HCT116 (cell line): ENCODE data around the gene FHOD3. TPM values are rescaled to one million over a fixed set of nuclear protein-coding genes. Genes with fewer than 3 reads are reported as not detected.

ENCODE experiments used
- ATAC-seq: fragments of 200-7000 bp; cut with Tn5 transposase; 2 replicates; pipeline ENCODE4 v1.9.1; 2020; ENCODE audit warnings: mild to moderate bottlenecking, moderate library complexity
- BruUV-seq: library from RNA; stranded (reverse); fragments of 400-500 nt; replicated peaks from 2 replicates; lab custom pipeline; 2021; lab: Mats Ljungman, UMichigan
- CTCF ChIA-PET: fragments of 300-600 bp; sonication (Branson Sonifier 250); formaldehyde crosslinking; loops from one replicate; lab custom pipeline; 2021; ENCODE audit warnings: antibody characterized with exemption; lab: Charles Lee
- POLR2A ChIA-PET: fragments of 300-600, 350-600 bp; sonication (Branson Sonifier 250); formaldehyde crosslinking; loops from one replicate; lab custom pipeline; 2021; ENCODE audit warnings: antibody characterized with exemption; lab: Charles Lee
- RAD21 ChIA-PET, 2 experiments: fragments of 300-600 bp; sonication (Branson Sonifier 250); formaldehyde crosslinking; loops; one replicate each; lab custom pipeline; 2023; ENCODE audit warnings: low total read pairs in 2 of 2; ENCODE audit not compliant: uncharacterized antibody in 2 of 2, unreplicated experiment in 2 of 2, low non-redundant PET in 1 of 2; lab: Charles Lee
- DNase-seq: peaks from one replicate; pipeline ENCODE4 v3.0.0-alpha.2; 2010; ENCODE audit warnings: low read depth, low spot score
- H2AFZ ChIP-seq: fragments of 200-600 bp; shearing (Covaris generic), sonication (generic); 2 replicates; pipeline ENCODE4 v1.6.1; 2017; ENCODE audit warnings: low read depth, mixed run types, mixed read lengths, antibody characterized with exemption, low read length; ENCODE audit not compliant: poor library complexity, severe bottlenecking
- H3K27ac ChIP-seq: 2 replicates; pipeline ENCODE4 v1.5.1; 2012; ENCODE audit warnings: low read depth, low read length
- H3K27me3 ChIP-seq: fragments of 200-600 bp; sonication (generic); 2 replicates; pipeline ENCODE4 v1.6.1; 2016; ENCODE audit warnings: mixed run types, low read length, mixed read lengths; ENCODE audit not compliant: insufficient read depth
- H3K36me3 ChIP-seq, 2 experiments: fragments of 200-500 bp in 1 of 2; fragments of 200-600 bp in 1 of 2; sonication (Bioruptor generic) in 1 of 2; sonication (generic) in 1 of 2; 2 replicates each; pipeline versions ENCODE4 v1.5.1 to v1.6.1; 2014 to 2016; ENCODE audit warnings: low read length in 2 of 2, inconsistent platforms in 1 of 2, mixed read lengths in 1 of 2, mixed run types in 1 of 2; ENCODE audit not compliant: insufficient read depth in 2 of 2, control insufficient read depth in 1 of 2
- H3K4me1 ChIP-seq, 2 experiments: fragments of 200-600 bp in 1 of 2; sonication (generic) in 1 of 2; 2 replicates each; pipeline versions ENCODE4 v1.5.1 to v1.6.1; 2012 to 2017; ENCODE audit warnings: low read length in 2 of 2, inconsistent platforms in 1 of 2, mild to moderate bottlenecking in 1 of 2, mixed read lengths in 1 of 2, mixed run types in 1 of 2, moderate library complexity in 1 of 2; ENCODE audit not compliant: insufficient read depth in 2 of 2, control insufficient read depth in 1 of 2
- H3K4me2 ChIP-seq: fragments of 200-600 bp; sonication (generic); 2 replicates; pipeline ENCODE4 v1.6.1; 2017; ENCODE audit warnings: mixed run types, low read length, mixed read lengths
- H3K4me3 ChIP-seq, 2 experiments: fragments of 200-600 bp in 1 of 2; sonication (generic) in 1 of 2; replicated peaks in 1 of 2; 2 replicates each; pipeline ENCODE4 v1.5.1; 2011 to 2016; ENCODE audit warnings: low read length in 2 of 2, control low read depth in 1 of 2, low read depth in 1 of 2, mild to moderate bottlenecking in 1 of 2, mixed read lengths in 1 of 2, mixed run types in 1 of 2
- H3K79me2 ChIP-seq: fragments of 200-600 bp; sonication (generic); 2 replicates; pipeline ENCODE4 v1.6.1; 2017; ENCODE audit warnings: mild to moderate bottlenecking, mixed run types, low read length, moderate library complexity, mixed read lengths; ENCODE audit not compliant: insufficient read depth
- H3K9ac ChIP-seq: fragments of 200-600 bp; sonication (generic); 2 replicates; pipeline ENCODE4 v1.6.1; 2016; ENCODE audit warnings: low read length, mixed read lengths
- H3K9me2 ChIP-seq: fragments of 200-600 bp; sonication (generic), shearing (Covaris generic); 2 replicates; pipeline ENCODE4 v1.6.1; 2017; ENCODE audit warnings: mixed run types, mild to moderate bottlenecking, moderate library complexity; ENCODE audit not compliant: insufficient read depth
- H3K9me3 ChIP-seq, 2 experiments: fragments of 200-500 bp in 1 of 2; fragments of 200-600 bp in 1 of 2; sonication (Bioruptor generic) in 1 of 2; sonication (generic) in 1 of 2; 2 replicates each; pipeline ENCODE4 v1.6.1; 2014 to 2017; ENCODE audit warnings: low read length in 2 of 2, mixed read lengths in 2 of 2, inconsistent platforms in 1 of 2, low read depth in 1 of 2, mild to moderate bottlenecking in 1 of 2, mixed run types in 1 of 2, moderate library complexity in 1 of 2; ENCODE audit not compliant: control insufficient read depth in 1 of 2, insufficient read depth in 1 of 2
- H4K20me1 ChIP-seq: fragments of 200-600 bp; sonication (generic), shearing (Covaris generic); 2 replicates; pipeline ENCODE4 v1.6.1; 2017; ENCODE audit warnings: mixed run types, mild to moderate bottlenecking, moderate library complexity; ENCODE audit not compliant: insufficient read depth
- CTCF ChIP-seq, 3 experiments: fragments of 200-600 bp in 1 of 3; sonication (generic) in 1 of 3; IDR thresholded peaks in 2 of 3; conservative IDR thresholded peaks in 1 of 3; 2 replicates each; pipeline ENCODE4 v1.5.1; 2012 to 2017; ENCODE audit warnings: low read depth in 2 of 3, low read length in 2 of 3, antibody characterized with exemption in 1 of 3, borderline replicate concordance in 1 of 3, control low read depth in 1 of 3, mild to moderate bottlenecking in 1 of 3, mixed read lengths in 1 of 3, mixed run types in 1 of 3, moderate library complexity in 1 of 3; ENCODE audit not compliant: insufficient read depth in 1 of 3
- JUND ChIP-seq: IDR thresholded peaks from 2 replicates; pipeline ENCODE4 v1.6.1; 2012
- POLR2A ChIP-seq: IDR thresholded peaks from 2 replicates; pipeline ENCODE4 v1.7.0; 2011; ENCODE audit warnings: borderline replicate concordance; ENCODE audit not compliant: insufficient read depth, insufficient read length; ENCODE audit errors: extremely low read depth
- REST ChIP-seq: IDR thresholded peaks from 2 replicates; pipeline ENCODE4 v1.6.1; 2012; ENCODE audit warnings: low read depth
- SP1 ChIP-seq: IDR thresholded peaks from 2 replicates; pipeline ENCODE4 v1.6.1; 2012; ENCODE audit warnings: low read depth
- ZFX ChIP-seq: fragments of 450-650 bp; IDR thresholded peaks from 2 replicates; pipeline ENCODE4 v1.6.1; 2017
- intact Hi-C: fragments of 100-400 bp; cut with micrococcal nuclease; formaldehyde crosslinking; loops from 2 replicates; pipeline ENCODE4 v1.10.0; 2022
- total RNA-seq: library from RNA; stranded (reverse); gene quantifications from one replicate; pipeline ENCODE4 v1.2.1, GENCODE V29; 2021; ENCODE audit not compliant: unreplicated experiment

The FHOD3 gene
- total RNA-seq, 1 experiment from 2014 or later: 4.0 TPM

- TF ChIP-seq REST (no peak), POLR2A (no peak), CTCF (IDR thresholded peaks at IDR 0.05 in 2 of 3, conservative IDR thresholded peaks at IDR 0.05 in 1 of 3; ENCODE audit: borderline replicate concordance in 1 of 3, insufficient read depth in 1 of 3, low read depth in 2 of 3, low read length in 2 of 3) (no peak), ZFX (no peak), SP1 (no peak)
- TF ChIP-seq, all 23 proteins: peak for 0
Measured at GRCh38 chr18:36299015-36299414, 1.5 kb downstream of the FHOD3 start (continued).

GRCh38 chr18:36300211-36300610, 2.7 kb downstream of the FHOD3 start:
- Histone ChIP-seq H3K79me2 (no peaks in the 10 kb centered on the region), H3K27ac (no peak overlapping the region), H3K36me3 (no peaks in the 10 kb centered on the region), H3K9me3 (no peaks in the 10 kb centered on the region), H3K4me3 (no peak overlapping the region), H2AFZ (no peak overlapping the region), H4K20me1 (no peaks in the 10 kb centered on the region), H3K9me2 (no peaks in the 10 kb centered on the region), H3K27me3 (peaks cover 15% of the 10 kb centered on the region), H3K4me2 (no peak overlapping the region), H3K4me1 (peaks cover 0 to 13% of the 10 kb centered on the region in 2 experiments; a peak in 2 of 4 replicates), H3K9ac (no peak overlapping the region)
- intact Hi-C loops: no loop called here
- no peak for ATAC-seq
- no peak for DNase-seq
- no TSS peak for BruUV-seq
- POLR2A ChIA-PET: no interaction called here
- RAD21 ChIA-PET: no interaction called here
- CTCF ChIA-PET: no interaction called here
- TF ChIP-seq REST: no peak
- no peak for TF ChIP-seq JUND
